ENCODE measurements around the gene OR5M11. TPM values are rescaled to one million over a fixed set of nuclear protein-coding genes. Genes with fewer than 3 reads are reported as not detected.
"Not testable (repeated sequence)": the region's sequence is repeated elsewhere in the genome, so short reads cannot be mapped to it uniquely, and the experiment has no call there.

The OR5M11 gene
- not detected for total RNA-seq

GRCh38 chr11:56543157-56543556 is at the start of gene OR5M11:
OR5M11 (minus strand) TSS chr11:56543257; CDS start chr11:56543257, 0 bp downstream.
- POLR2A ChIA-PET, result no interaction called here
- Mint-ChIP-seq H3K4me1 (ENCODE audit: low read depth) (no peaks in the 10 kb centered on the region), H3K27me3 (no peaks in the 10 kb centered on the region), H3K9me3 (peaks cover 16% of the 10 kb centered on the region), H3K4me3 (no peak within 1 kb of the TSS), H3K27ac (no peak within 1 kb of the TSS), H3K36me3 (ENCODE audit: low read depth) (no peaks in the 10 kb centered on the region)
- DNase-seq (no peak), ATAC-seq (no peak)
- no peak for TF ChIP-seq CTCF (IDR thresholded peaks at IDR 0.05)
- intact Hi-C loops (cut with micrococcal nuclease), result no loop called here
- CTCF ChIA-PET, result no interaction called here

- not testable (repeated sequence) for H3K27me3 Mint-ChIP-seq, DNase-seq
These were observed 49.1 kb upstream of the OR5M11 start for GRCh38 chr11:56592088-56592717.

GRCh38 chr11:56577621-56578020 is 34.6 kb upstream of the OR5M11 start, which contains the start of gene OR5M10:
OR5M10 (minus strand) TSS chr11:56577721; CDS start chr11:56577721, 0 bp downstream.
- no peaks in the 10 kb centered on the region for H3K36me3 Mint-ChIP-seq (ENCODE audit: low read depth)
- no peaks in the 10 kb centered on the region for H3K27me3 Mint-ChIP-seq
- ATAC-seq (no peak), DNase-seq (no peak)
- no peak within 1 kb of the TSS for H3K4me3 Mint-ChIP-seq
- H3K27ac Mint-ChIP-seq, result no peak within 1 kb of the TSS
- peaks cover 8% of the 10 kb centered on the region for H3K9me3 Mint-ChIP-seq
- ChIA-PET CTCF (no interaction called here), POLR2A (no interaction called here)
- H3K4me1 Mint-ChIP-seq (ENCODE audit: low read depth), result no peaks in the 10 kb centered on the region
- no peak for TF ChIP-seq CTCF (IDR thresholded peaks at IDR 0.05)
- intact Hi-C loops (cut with micrococcal nuclease), result no loop called here

More at GRCh38 chr11:56592088-56592717, 49.1 kb upstream of the OR5M11 start:
- H3K9me3 Mint-ChIP-seq; ATAC-seq; CTCF ChIA-PET; H3K4me1 Mint-ChIP-seq (ENCODE audit: low read depth); H3K36me3 Mint-ChIP-seq (ENCODE audit: low read depth); H3K27ac Mint-ChIP-seq; H3K4me3 Mint-ChIP-seq; POLR2A ChIA-PET; intact Hi-C loops (cut with micrococcal nuclease): not testable (repeated sequence)

GRCh38 chr11:56558574-56558973 is 15.5 kb upstream of the OR5M11 start:
- no peak overlapping the region for H3K27ac Mint-ChIP-seq
- no peaks in the 10 kb centered on the region for H3K36me3 Mint-ChIP-seq (ENCODE audit: low read depth)
- H3K4me1 Mint-ChIP-seq (ENCODE audit: low read depth), result no peaks in the 10 kb centered on the region
- no peak overlapping the region for H3K4me3 Mint-ChIP-seq
- H3K9me3 Mint-ChIP-seq, result peaks cover 10% of the 10 kb centered on the region
- ATAC-seq, result no peak
- TF ChIP-seq CTCF (IDR thresholded peaks at IDR 0.05), result no peak
- H3K27me3 Mint-ChIP-seq, result no peaks in the 10 kb centered on the region
- DNase-seq, result no peak
- intact Hi-C loops (cut with micrococcal nuclease), result no loop called here
- ChIA-PET CTCF (no interaction called here), POLR2A (no interaction called here)

- POLR2A ChIA-PET; CTCF ChIA-PET; H3K9me3 Mint-ChIP-seq; H3K4me3 Mint-ChIP-seq; H3K36me3 Mint-ChIP-seq (ENCODE audit: low read depth); H3K27me3 Mint-ChIP-seq; DNase-seq; ATAC-seq; H3K27ac Mint-ChIP-seq; intact Hi-C loops (cut with micrococcal nuclease); H3K4me1 Mint-ChIP-seq (ENCODE audit: low read depth): not testable (repeated sequence)
These were observed 11.6 kb upstream of the OR5M11 start for GRCh38 chr11:56554691-56555090.

- no peak overlapping the region for H3K4me3 Mint-ChIP-seq
- no peak for TF ChIP-seq CTCF (IDR thresholded peaks at IDR 0.05)
- no peaks in the 10 kb centered on the region for H3K27me3 Mint-ChIP-seq
- ChIA-PET CTCF (no interaction called here), POLR2A (no interaction called here)
- no peaks in the 10 kb centered on the region for H3K36me3 Mint-ChIP-seq (ENCODE audit: low read depth)
- no peaks in the 10 kb centered on the region for H3K4me1 Mint-ChIP-seq (ENCODE audit: low read depth)
- DNase-seq (no peak), ATAC-seq (no peak)
- intact Hi-C loops (cut with micrococcal nuclease), result no loop called here
- H3K27ac Mint-ChIP-seq, result no peak overlapping the region
- H3K9me3 Mint-ChIP-seq, result peaks cover 12% of the 10 kb centered on the region
These were observed 2.5 kb upstream of the OR5M11 start for GRCh38 chr11:56545531-56545930.
